ENCODE data around the gene CERKL.

GRCh38 chr2:181517685-181518301 is 139.1 kb downstream of the CERKL start:
- TF ChIP-seq CTCF (conservative IDR thresholded peaks at IDR 0.05; ENCODE audit: low read length) (no peak), EZH2phosphoT487 (IDR thresholded peaks at IDR 0.05; ENCODE audit: borderline replicate concordance) (no peak)

Measured in Loucy (cell line).